HL-60 (cell line): ENCODE results near the gene LEMD2.

Experiments
- DNase-seq, 2 experiments: peaks; one replicate each; pipeline ENCODE4 v3.0.0-alpha.2; 2010 to 2020; ENCODE audit warnings: low read depth in 1 of 2, low spot score in 1 of 2
- H3K27ac ChIP-seq: fragments of 250-450 bp; sonication (Bioruptor Pico); replicated peaks from 2 replicates; pipeline ENCODE4 v1.5.1; 2020; ENCODE audit warnings: mild to moderate bottlenecking, moderate library complexity
- H3K27me3 ChIP-seq: fragments of 250-450 bp; sonication (Bioruptor Pico); 2 replicates; pipeline ENCODE4 v1.5.1; 2021; ENCODE audit warnings: mild to moderate bottlenecking, moderate library complexity; ENCODE audit not compliant: insufficient read depth, poor library complexity, severe bottlenecking
- H3K4me3 ChIP-seq: replicated peaks from 2 replicates; pipeline ENCODE4 v1.5.1; 2011; ENCODE audit warnings: mild to moderate bottlenecking, control low read depth, low read length; ENCODE audit not compliant: insufficient read depth
- CTCF ChIP-seq: IDR thresholded peaks from one replicate; pipeline ENCODE4 v1.5.1; 2011; ENCODE audit warnings: low read length, control low read depth, inconsistent platforms; ENCODE audit not compliant: insufficient read depth
- GABPA ChIP-seq: IDR thresholded peaks from 2 replicates; pipeline ENCODE4 v1.6.1; 2012; ENCODE audit warnings: low read depth
- POLR2AphosphoS5 ChIP-seq: IDR thresholded peaks from 2 replicates; pipeline ENCODE4 v1.6.1; 2012; ENCODE audit warnings: low read depth
- REST ChIP-seq: IDR thresholded peaks from 2 replicates; pipeline ENCODE4 v1.6.1; 2012; ENCODE audit warnings: low read depth; ENCODE audit not compliant: insufficient replicate concordance
- SPI1 ChIP-seq: IDR thresholded peaks from 2 replicates; pipeline ENCODE4 v1.6.1; 2012; ENCODE audit warnings: low read depth, mild to moderate bottlenecking, borderline replicate concordance

The LEMD2 gene

GRCh38 chr6:33755070-33755869, 33.7 kb downstream of the LEMD2 start:
- Histone ChIP-seq H3K27me3 (peaks cover 14% of the 10 kb centered on the region), H3K27ac (no peak overlapping the region), H3K4me3 (no peak overlapping the region)
- TF ChIP-seq POLR2AphosphoS5 (no peak), REST (no peak), CTCF (no peak), GABPA (no peak), SPI1 (no peak)
- no peak for DNase-seq

- no peak overlapping the region for H3K27ac ChIP-seq
- no peak overlapping the region for H3K4me3 ChIP-seq
- TF ChIP-seq SPI1 (no peak), REST (no peak)
- no peak for DNase-seq
- peaks cover 14% of the 10 kb centered on the region for H3K27me3 ChIP-seq
These were observed 34.7 kb downstream of the LEMD2 start for GRCh38 chr6:33754222-33754621.

GRCh38 chr6:33752646-33753015, 36.3 kb downstream of the LEMD2 start:
- Histone ChIP-seq H3K27ac (no peak overlapping the region), H3K27me3 (peaks cover 13% of the 10 kb centered on the region), H3K4me3 (no peak overlapping the region)
- DNase-seq, result no peak
- TF ChIP-seq SPI1, result no peak
- TF ChIP-seq POLR2AphosphoS5, result no peak
- no peak for TF ChIP-seq GABPA
- no peak for TF ChIP-seq REST
